GM12891 (cell line): Measurements from ENCODE around the gene TRMT1.

Experiments used
- POLR2A ChIP-seq: IDR thresholded peaks from 2 replicates; pipeline ENCODE4 v1.6.1; 2011; ENCODE audit warnings: low read depth, low read length, control low read depth
- POLR2AphosphoS5 ChIP-seq: IDR thresholded peaks from 2 replicates; pipeline ENCODE4 v1.6.1; 2011; ENCODE audit warnings: low read depth, low read length, control low read depth

DNA sequence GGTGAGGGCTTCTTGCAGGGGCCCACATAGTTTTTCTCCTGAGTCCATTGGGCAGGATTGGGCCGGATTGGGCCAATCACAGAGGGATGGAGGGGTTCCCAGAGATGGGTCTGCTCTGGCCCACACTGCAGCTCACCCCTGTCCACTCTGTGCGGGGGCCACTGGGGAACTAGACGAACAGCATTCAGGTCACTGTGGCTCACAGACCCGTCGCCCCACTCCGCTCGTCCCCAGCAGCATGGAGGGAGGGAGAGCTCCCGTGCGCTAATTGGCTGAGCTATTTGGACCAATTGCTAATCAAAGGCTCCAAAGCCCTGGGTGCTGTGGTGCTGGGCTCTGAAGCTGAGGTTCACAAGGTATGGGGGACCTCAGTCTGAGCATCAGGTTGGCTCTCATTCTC, 12.8 kb upstream of the TRMT1 start:
- TF ChIP-seq POLR2AphosphoS5 (peak; percentile 33; the same call in 1 of the 2 replicates), POLR2A (no peak; the same call in 1 of the 2 replicates)
